ENCODE measurements around the gene KIF3A.

Gene KIF3A

GRCh38 chr5:132679166-132679565 is 58.2 kb downstream of the KIF3A start:
- H3K4me1 ChIP-seq (ENCODE audit: insufficient read depth, low read length) = no peaks in the 10 kb centered on the region
- no peak overlapping the region for H3K27ac ChIP-seq (ENCODE audit: low read length)
- no peak overlapping the region for H3K9ac ChIP-seq (ENCODE audit: low read depth, low read length)
- no peaks in the 10 kb centered on the region for H3K27me3 ChIP-seq (ENCODE audit: insufficient read depth, low read length)
- H3K36me3 ChIP-seq (ENCODE audit: insufficient read depth, low read depth, low read length) = no peaks in the 10 kb centered on the region
- H3K9me3 ChIP-seq (ENCODE audit: insufficient read depth, low read depth, low read length) = no peaks in the 10 kb centered on the region
- no peak overlapping the region for H3K4me3 ChIP-seq (ENCODE audit: low read length)

GRCh38 chr5:132678735-132679134 is 58.6 kb downstream of the KIF3A start:
- Histone ChIP-seq H3K4me1 (ENCODE audit: insufficient read depth, low read length) (no peaks in the 10 kb centered on the region), H3K9ac (ENCODE audit: low read depth, low read length) (no peak overlapping the region), H3K36me3 (ENCODE audit: insufficient read depth, low read depth, low read length) (no peaks in the 10 kb centered on the region), H3K27ac (ENCODE audit: low read length) (no peak overlapping the region), H3K27me3 (ENCODE audit: insufficient read depth, low read length) (no peaks in the 10 kb centered on the region), H3K4me3 (ENCODE audit: low read length) (no peak overlapping the region), H3K9me3 (ENCODE audit: insufficient read depth, low read depth, low read length) (no peaks in the 10 kb centered on the region)

DNA sequence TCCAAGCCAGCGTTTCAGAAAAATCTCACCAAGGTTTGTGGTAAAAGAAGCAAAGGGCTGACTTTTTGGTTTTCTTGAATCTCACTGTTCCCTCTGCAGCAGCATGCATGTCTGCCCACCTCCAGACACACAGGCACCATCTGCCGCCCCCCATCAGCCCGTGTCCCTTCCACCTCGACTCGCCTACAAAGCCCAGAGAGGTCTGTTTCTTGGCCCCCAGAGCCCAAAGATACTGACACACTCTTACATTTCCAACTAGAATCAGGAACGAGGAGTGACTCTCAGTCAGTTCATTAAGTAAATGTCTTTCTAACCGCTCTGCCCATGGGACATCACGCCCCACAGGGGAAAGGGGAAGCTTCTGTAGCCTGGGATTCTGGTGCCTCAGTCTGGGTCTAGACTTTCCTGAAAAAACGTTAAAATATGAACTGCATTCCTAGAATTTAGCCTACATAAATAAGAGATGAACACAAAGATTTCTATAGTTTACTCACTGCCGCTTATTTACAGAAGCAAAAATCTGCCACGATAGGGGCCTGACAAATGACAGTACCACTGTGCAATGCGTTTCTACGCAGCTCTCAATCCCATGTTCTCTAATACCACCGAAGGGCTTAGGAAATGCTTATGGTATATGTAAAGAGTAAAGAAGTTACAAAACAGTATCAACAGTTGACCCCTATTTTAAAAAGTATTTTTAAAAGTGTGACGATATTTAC is 59.5 kb downstream of the KIF3A start:
- Histone ChIP-seq H3K36me3 (ENCODE audit: insufficient read depth, low read depth, low read length) (no peaks in the 10 kb centered on the region), H3K27ac (ENCODE audit: low read length) (no peak overlapping the region)

GRCh38 chr5:132677191-132677590 is 60.2 kb downstream of the KIF3A start:
- Histone ChIP-seq H3K27ac (ENCODE audit: low read length) (no peak overlapping the region), H3K27me3 (ENCODE audit: insufficient read depth, low read length) (no peaks in the 10 kb centered on the region), H3K4me3 (ENCODE audit: low read length) (no peak overlapping the region), H3K4me1 (ENCODE audit: insufficient read depth, low read length) (no peaks in the 10 kb centered on the region), H3K9ac (ENCODE audit: low read depth, low read length) (no peak overlapping the region), H3K36me3 (ENCODE audit: insufficient read depth, low read depth, low read length) (no peaks in the 10 kb centered on the region), H3K9me3 (ENCODE audit: insufficient read depth, low read depth, low read length) (no peaks in the 10 kb centered on the region)

More for the DNA sequence above, 59.5 kb downstream of the KIF3A start:
- Histone ChIP-seq H3K4me3 (ENCODE audit: low read length) (no peak overlapping the region), H3K9ac (ENCODE audit: low read depth, low read length) (no peak overlapping the region), H3K9me3 (ENCODE audit: insufficient read depth, low read depth, low read length) (no peaks in the 10 kb centered on the region), H3K4me1 (ENCODE audit: insufficient read depth, low read length) (no peaks in the 10 kb centered on the region), H3K27me3 (ENCODE audit: insufficient read depth, low read length) (no peaks in the 10 kb centered on the region)

DNA sequence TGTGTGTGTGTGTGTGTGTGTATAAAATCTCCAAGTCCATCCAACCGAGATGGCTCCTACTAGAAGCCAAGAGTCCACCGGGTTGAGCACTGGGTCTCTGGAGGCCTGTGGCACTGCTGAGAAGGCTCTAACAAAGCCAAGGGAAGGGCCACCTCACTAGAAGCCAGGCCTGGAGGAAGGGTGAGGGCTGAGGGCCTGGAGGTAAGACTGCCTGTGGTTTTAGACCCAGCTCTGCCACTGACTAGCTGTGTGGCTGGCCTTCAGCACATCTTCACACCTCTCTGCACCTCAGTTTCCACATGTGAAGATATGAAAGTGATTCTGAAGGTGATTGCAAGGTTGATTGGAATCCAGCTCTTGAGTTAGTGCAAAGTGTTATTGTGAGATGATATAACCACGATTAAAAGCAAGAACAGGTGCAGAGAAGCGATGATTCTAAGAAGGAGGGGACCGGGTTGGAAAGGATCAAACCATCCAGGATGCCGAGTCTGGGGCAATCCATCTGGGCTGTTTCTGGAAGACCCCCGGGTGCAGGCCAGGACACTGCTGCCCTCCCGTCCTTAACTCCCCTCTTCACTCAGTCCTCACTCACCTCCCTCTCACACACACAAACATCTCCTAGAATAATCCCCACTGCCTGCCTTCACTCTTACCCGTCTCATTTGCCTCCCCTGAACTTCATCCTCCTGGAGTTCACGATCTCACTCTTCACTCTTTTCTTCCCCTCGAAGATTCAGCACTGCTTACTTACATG is 61.2 kb downstream of the KIF3A start:
- H3K4me3 ChIP-seq (ENCODE audit: low read length) = no peak overlapping the region
- no peak overlapping the region for H3K27ac ChIP-seq (ENCODE audit: low read length)
- H3K27me3 ChIP-seq (ENCODE audit: insufficient read depth, low read length) = no peaks in the 10 kb centered on the region
- H3K36me3 ChIP-seq (ENCODE audit: insufficient read depth, low read depth, low read length) = no peaks in the 10 kb centered on the region
- no peaks in the 10 kb centered on the region for H3K9me3 ChIP-seq (ENCODE audit: insufficient read depth, low read depth, low read length)
- no peak overlapping the region for H3K9ac ChIP-seq (ENCODE audit: low read depth, low read length)
- no peaks in the 10 kb centered on the region for H3K4me1 ChIP-seq (ENCODE audit: insufficient read depth, low read length)

DNA sequence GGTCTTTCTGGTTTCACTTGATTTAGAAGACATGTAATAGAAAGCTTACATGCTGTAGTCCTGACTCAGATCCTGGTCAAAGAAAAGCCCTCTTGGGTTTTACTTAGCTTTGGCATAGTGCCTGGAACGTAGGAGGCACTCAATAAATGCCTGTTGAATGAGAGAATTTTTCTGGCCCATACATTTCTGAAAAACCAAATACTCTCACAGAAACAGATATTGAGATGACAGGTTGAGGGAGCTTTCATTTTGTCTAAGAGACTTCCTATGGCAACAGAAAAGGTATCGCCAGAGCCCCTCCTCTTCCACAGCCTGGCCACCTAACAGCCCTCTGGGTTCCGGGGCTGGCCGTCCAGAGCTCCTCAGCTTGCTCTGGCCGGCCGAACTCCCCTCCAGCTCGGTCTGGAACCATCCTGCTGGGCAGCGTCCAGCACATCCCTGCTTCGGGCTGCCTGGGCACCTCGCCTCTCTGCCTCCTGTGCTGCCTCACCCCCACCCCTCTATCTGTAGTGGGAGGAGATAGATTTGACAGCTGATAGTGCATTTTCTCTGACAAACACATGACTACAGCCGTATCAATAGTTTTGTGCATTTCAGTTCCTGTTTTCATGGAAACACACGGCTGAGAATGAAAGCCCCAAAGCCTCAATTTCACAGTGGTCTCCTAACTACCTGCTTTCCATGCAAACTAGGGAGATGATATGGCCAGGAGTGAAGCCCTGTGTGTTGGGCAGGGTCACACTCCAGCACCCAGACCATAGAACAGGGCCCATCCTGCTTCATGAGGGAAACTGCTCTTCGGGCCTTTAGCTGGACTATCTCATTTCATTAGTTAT is 62.5 kb downstream of the KIF3A start:
- Histone ChIP-seq H3K4me3 (ENCODE audit: low read length) (no peak overlapping the region), H3K9me3 (ENCODE audit: insufficient read depth, low read depth, low read length) (no peaks in the 10 kb centered on the region), H3K36me3 (ENCODE audit: insufficient read depth, low read depth, low read length) (no peaks in the 10 kb centered on the region), H3K4me1 (ENCODE audit: insufficient read depth, low read length) (no peaks in the 10 kb centered on the region; the same call in 1 of the 2 replicates), H3K9ac (ENCODE audit: low read depth, low read length) (no peak overlapping the region), H3K27ac (ENCODE audit: low read length) (no peak overlapping the region), H3K27me3 (ENCODE audit: insufficient read depth, low read length) (no peaks in the 10 kb centered on the region)

DNA sequence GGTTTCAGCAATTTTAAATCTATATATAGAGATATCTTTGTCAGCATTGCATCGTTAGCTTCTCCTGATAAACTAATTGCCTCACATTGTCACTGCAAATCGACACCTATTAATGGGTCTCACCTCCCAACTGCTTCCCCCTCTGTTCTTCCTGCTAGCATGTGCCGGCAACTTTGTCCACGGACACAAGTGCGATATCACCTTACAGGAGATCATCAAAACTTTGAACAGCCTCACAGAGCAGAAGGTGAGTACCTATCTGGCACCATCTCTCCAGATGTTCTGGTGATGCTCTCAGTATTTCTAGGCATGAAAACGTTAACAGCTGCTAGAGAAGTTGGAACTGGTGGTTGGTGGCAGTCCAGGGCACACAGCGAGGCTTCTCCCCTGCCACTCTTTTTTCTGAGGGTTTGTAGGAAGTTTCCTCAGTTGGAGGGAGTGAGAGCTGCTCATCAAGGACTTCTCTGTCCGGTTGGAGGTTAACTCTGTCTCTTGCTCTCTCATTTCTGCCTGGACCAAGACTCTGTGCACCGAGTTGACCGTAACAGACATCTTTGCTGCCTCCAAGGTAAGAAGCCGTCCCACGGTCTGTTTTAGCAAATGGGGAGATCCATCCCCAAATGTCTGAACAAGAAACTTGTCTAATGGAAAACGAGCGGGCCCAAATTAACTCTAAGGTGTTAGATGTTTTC is 63.3 kb downstream of the KIF3A start, which contains the start of gene IL4:
Gene IL4 (plus strand): TSS at position 51 of the 692 bp plus-strand sequence. CDS start 62 bp downstream, at position 113.
- H3K4me3 ChIP-seq (ENCODE audit: low read length) = no peak within 1 kb of the TSS
- H3K9ac ChIP-seq (ENCODE audit: low read depth, low read length) = no peak within 1 kb of the TSS
- H3K36me3 ChIP-seq (ENCODE audit: insufficient read depth, low read depth, low read length) = no peaks in the 10 kb centered on the region
- no peak within 1 kb of the TSS for H3K27ac ChIP-seq (ENCODE audit: low read length)
- H3K27me3 ChIP-seq (ENCODE audit: insufficient read depth, low read length) = no peaks in the 10 kb centered on the region
- no peaks in the 10 kb centered on the region; the same call in 1 of the 2 replicates for H3K4me1 ChIP-seq (ENCODE audit: insufficient read depth, low read length)
- no peaks in the 10 kb centered on the region for H3K9me3 ChIP-seq (ENCODE audit: insufficient read depth, low read depth, low read length)

DNA sequence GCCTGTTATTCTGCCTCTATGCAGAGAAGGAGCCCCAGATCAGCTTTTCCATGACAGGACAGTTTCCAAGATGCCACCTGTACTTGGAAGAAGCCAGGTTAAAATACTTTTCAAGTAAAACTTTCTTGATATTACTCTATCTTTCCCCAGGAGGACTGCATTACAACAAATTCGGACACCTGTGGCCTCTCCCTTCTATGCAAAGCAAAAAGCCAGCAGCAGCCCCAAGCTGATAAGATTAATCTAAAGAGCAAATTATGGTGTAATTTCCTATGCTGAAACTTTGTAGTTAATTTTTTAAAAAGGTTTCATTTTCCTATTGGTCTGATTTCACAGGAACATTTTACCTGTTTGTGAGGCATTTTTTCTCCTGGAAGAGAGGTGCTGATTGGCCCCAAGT is 63.9 kb downstream of the KIF3A start:
- Histone ChIP-seq H3K4me3 (ENCODE audit: low read length) (no peak overlapping the region), H3K9me3 (ENCODE audit: insufficient read depth, low read depth, low read length) (no peaks in the 10 kb centered on the region), H3K4me1 (ENCODE audit: insufficient read depth, low read length) (no peaks in the 10 kb centered on the region; the same call in 1 of the 2 replicates), H3K27ac (ENCODE audit: low read length) (no peak overlapping the region), H3K27me3 (ENCODE audit: insufficient read depth, low read length) (no peaks in the 10 kb centered on the region), H3K9ac (ENCODE audit: low read depth, low read length) (no peak overlapping the region), H3K36me3 (ENCODE audit: insufficient read depth, low read depth, low read length) (no peaks in the 10 kb centered on the region)

DNA sequence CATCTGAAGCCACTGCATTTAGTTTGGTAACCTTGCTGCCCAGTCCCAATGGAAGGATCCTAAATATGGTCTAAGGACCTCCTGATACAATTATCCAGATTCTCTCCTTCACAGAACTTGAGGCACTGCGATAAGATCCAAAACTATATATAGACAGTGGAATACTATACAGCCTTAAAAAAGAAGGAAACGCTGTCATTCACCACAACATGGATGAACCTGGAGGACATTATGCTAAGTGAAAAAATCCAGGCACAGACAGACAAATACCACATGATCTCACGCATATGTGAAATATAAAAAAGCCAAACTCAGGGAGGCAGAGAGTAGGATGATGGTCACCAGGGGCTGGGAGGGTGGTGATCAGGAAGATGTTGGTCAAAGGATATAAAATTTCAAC is 66.3 kb downstream of the KIF3A start:
- no peak overlapping the region for H3K9ac ChIP-seq (ENCODE audit: low read depth, low read length)
- H3K4me1 ChIP-seq (ENCODE audit: insufficient read depth, low read length) = no peaks in the 10 kb centered on the region; the same call in 1 of the 2 replicates
- no peak overlapping the region for H3K4me3 ChIP-seq (ENCODE audit: low read length)
- H3K36me3 ChIP-seq (ENCODE audit: insufficient read depth, low read depth, low read length) = no peaks in the 10 kb centered on the region
- no peaks in the 10 kb centered on the region for H3K9me3 ChIP-seq (ENCODE audit: insufficient read depth, low read depth, low read length)
- H3K27ac ChIP-seq (ENCODE audit: low read length) = no peak overlapping the region
- no peaks in the 10 kb centered on the region for H3K27me3 ChIP-seq (ENCODE audit: insufficient read depth, low read length)

GRCh38 chr5:132669966-132670882 is 67.1 kb downstream of the KIF3A start:
- H3K4me1 ChIP-seq (ENCODE audit: insufficient read depth, low read length) = no peaks in the 10 kb centered on the region; the same call in 1 of the 2 replicates

More at GRCh38 chr5:132669966-132670882, 67.1 kb downstream of the KIF3A start:
- Histone ChIP-seq H3K27ac (ENCODE audit: low read length) (no peak overlapping the region), H3K27me3 (ENCODE audit: insufficient read depth, low read length) (no peaks in the 10 kb centered on the region), H3K9me3 (ENCODE audit: insufficient read depth, low read depth, low read length) (no peaks in the 10 kb centered on the region), H3K36me3 (ENCODE audit: insufficient read depth, low read depth, low read length) (no peaks in the 10 kb centered on the region), H3K4me3 (ENCODE audit: low read length) (no peak overlapping the region), H3K9ac (ENCODE audit: low read depth, low read length) (no peak overlapping the region)

Measured in iPS-20b (cell line).